ENCODE measurements around the gene TPM4. TPM values are rescaled to one million over a fixed set of nuclear protein-coding genes. Genes with fewer than 3 reads are reported as not detected.

The TPM4 gene
- total and polyA plus RNA-seq, 8 donors: 167 to 609 (median 351) TPM

DNA sequence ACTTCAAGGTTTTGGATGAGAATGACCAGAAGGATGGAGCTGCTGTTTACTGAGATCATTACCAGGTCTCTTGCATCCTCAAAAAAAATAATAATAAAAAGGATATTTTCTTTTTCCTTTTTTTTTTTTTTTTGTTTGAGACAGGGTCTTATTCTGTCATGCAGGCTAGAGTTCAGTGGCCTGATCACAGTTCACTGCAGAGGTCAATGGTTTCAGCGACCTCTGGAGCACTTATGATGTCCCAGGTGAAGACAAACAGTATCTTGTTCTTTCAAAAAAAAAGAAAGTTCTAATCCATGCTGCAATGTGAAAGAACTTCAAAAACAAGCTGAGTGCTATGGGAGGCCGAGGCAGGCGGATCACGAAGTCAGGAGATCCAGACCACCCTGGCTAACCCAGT is 30.4 kb upstream of the TPM4 start:
- no peak for DNase-seq
- TF ChIP-seq POLR2A (IDR thresholded peaks at IDR 0.05): no peak
- TF ChIP-seq EP300 (IDR thresholded peaks at IDR 0.05): no peak
- no peak for TF ChIP-seq POLR2AphosphoS5 (IDR thresholded peaks at IDR 0.05)
- TF ChIP-seq, protein P1, sequence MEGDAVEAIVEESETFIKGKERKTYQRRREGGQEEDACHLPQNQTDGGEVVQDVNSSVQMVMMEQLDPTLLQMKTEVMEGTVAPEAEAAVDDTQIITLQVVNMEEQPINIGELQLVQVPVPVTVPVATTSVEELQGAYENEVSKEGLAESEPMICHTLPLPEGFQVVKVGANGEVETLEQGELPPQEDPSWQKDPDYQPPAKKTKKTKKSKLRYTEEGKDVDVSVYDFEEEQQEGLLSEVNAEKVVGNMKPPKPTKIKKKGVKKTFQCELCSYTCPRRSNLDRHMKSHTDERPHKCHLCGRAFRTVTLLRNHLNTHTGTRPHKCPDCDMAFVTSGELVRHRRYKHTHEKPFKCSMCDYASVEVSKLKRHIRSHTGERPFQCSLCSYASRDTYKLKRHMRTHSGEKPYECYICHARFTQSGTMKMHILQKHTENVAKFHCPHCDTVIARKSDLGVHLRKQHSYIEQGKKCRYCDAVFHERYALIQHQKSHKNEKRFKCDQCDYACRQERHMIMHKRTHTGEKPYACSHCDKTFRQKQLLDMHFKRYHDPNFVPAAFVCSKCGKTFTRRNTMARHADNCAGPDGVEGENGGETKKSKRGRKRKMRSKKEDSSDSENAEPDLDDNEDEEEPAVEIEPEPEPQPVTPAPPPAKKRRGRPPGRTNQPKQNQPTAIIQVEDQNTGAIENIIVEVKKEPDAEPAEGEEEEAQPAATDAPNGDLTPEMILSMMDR (IDR thresholded peaks at IDR 0.05): no peak
- H3K4me3 ChIP-seq: no peak overlapping the region
- H3K4me1 ChIP-seq: peaks cover 8 to 10% (median 9%) of the 10 kb centered on the region in 4 donors
- 87 to 93% (median 90%) methylated on average over 4 of the region's 4 CpGs for WGBS, 5 donors
- intact Hi-C loops (cut with DNase I; ENCODE audit: low total_unique reads): no loop called here
- H3K27ac ChIP-seq: no peak overlapping the region
- H3K9me3 ChIP-seq: no peaks in the 10 kb centered on the region
- H3K36me3 ChIP-seq: no peaks in the 10 kb centered on the region
- no peaks in the 10 kb centered on the region for H3K27me3 ChIP-seq

DNA sequence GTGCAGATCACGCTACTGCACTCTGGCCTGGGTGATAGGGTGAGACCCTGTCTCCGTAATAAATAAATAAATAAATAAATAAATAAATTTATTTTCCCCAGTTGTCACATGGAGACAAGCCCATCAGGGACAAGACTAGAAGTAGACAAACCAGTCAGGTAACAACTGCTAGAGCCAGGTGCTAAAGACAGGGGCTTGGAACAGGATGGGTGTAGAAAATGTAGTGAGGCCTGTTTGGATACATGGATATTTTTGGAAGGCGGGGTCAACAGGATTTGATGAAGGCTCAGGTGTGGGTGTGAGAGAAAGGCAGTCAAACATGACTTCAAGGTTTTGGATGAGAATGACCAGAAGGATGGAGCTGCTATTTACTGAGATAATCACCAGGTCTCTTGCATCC is 27.7 kb upstream of the TPM4 start:
- 80 to 85% (median 82%) methylated on average over 3 of the region's 3 CpGs for WGBS, 5 donors
- Histone ChIP-seq H3K4me1 (no peaks in the 10 kb centered on the region), H3K27me3 (no peaks in the 10 kb centered on the region), H3K27ac (no peak overlapping the region), H3K4me3 (no peak overlapping the region), H3K9me3 (no peaks in the 10 kb centered on the region), H3K36me3 (no peaks in the 10 kb centered on the region)
- DNase-seq: no peak
- intact Hi-C loops (cut with DNase I; ENCODE audit: low total_unique reads): no loop called here
- no peak for TF ChIP-seq POLR2AphosphoS5 (IDR thresholded peaks at IDR 0.05)
- no peak for TF ChIP-seq POLR2A (IDR thresholded peaks at IDR 0.05)
- TF ChIP-seq, protein P1 (IDR thresholded peaks at IDR 0.05): no peak

DNA sequence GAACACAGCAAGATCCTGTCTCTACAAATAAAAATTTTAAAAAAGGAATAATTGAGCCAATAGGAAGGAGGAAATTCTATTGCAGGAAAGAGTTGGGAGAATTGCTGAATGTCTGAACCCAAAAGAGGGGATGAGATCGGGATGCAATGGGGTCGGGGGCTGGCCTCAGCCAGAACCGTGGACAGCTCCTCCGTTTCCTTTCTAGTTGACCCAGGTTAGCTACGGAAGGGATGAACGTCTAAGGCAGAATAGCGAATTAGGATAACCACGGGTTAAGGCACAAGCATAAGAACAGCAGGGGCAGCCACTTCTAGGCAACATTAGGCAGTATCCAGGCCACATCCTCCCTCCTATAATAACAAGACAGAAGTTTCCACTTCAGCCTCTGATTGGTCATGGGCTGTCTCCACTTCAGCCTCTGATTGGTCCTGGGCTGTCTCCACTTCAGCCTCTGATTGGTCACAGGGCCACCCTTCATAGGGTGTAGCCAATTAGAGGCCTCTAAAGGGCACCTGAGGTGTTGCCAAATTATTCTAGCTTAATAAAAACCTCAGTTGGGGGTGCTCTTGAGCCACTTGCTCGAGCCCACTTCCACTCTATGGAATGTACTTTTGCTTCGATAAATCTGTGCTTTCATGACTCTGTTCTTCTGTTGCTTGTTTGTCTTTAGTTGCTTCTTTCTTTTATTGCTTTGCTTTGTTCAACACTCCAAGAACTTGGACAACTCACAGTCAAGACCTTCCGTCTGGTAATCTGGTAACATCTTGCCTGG is 24.9 kb upstream of the TPM4 start:
- peak in 1 of 2 donors; percentile 23 for DNase-seq
- intact Hi-C loops (cut with DNase I; ENCODE audit: low total_unique reads): no loop called here
- Histone ChIP-seq H3K27ac (no peak overlapping the region), H3K4me1 (no peaks in the 10 kb centered on the region), H3K9me3 (peaks cover 0 to 10% (median 0%) of the 10 kb centered on the region in 4 donors), H3K4me3 (no peak overlapping the region), H3K36me3 (no peaks in the 10 kb centered on the region), H3K27me3 (no peaks in the 10 kb centered on the region)
- TF ChIP-seq EP300 (IDR thresholded peaks at IDR 0.05) (no peak), POLR2A (IDR thresholded peaks at IDR 0.05) (no peak), POLR2AphosphoS5 (IDR thresholded peaks at IDR 0.05) (no peak)
- TF ChIP-seq, protein P1 (IDR thresholded peaks at IDR 0.05): no peak
- WGBS, 5 donors: 38 to 45% (median 42%) methylated on average over 10 to 11 of the region's 11 CpGs

DNA sequence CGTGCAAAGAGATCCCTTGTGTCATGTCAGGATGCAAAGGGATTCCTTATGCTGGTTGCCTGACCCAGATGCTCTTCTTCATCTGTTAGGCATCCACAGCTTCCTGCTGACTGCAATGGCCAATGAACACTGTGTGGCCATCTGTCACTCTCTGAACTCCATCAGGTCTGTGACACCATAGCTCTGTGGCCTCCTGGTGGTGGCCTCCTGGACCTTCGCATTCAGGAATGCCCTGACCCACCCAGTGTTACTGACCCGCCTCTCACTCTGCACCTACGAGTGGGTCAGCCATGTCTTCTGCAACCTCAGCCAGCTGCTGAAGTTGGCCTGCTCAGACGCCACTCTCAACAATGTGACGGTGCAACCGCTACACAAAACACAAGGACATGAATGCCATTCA is 23.9 kb upstream of the TPM4 start:
- Histone ChIP-seq H3K9me3 (peaks cover 0 to 17% (median 4%) of the 10 kb centered on the region in 4 donors), H3K4me3 (no peak overlapping the region), H3K27me3 (no peaks in the 10 kb centered on the region), H3K4me1 (no peaks in the 10 kb centered on the region), H3K27ac (no peak overlapping the region), H3K36me3 (no peaks in the 10 kb centered on the region)
- no peak for DNase-seq
- 71 to 83% (median 81%) methylated on average over 6 to 7 of the region's 7 CpGs for whole genome bisulfite sequencing, 5 donors
- intact Hi-C loops (cut with DNase I; ENCODE audit: low total_unique reads): no loop called here
- TF ChIP-seq POLR2A (IDR thresholded peaks at IDR 0.05) (no peak), EP300 (IDR thresholded peaks at IDR 0.05) (no peak), POLR2AphosphoS5 (IDR thresholded peaks at IDR 0.05) (no peak)
- TF ChIP-seq, protein P1 (IDR thresholded peaks at IDR 0.05): no peak
